NT2/D1 (cell line): ENCODE data around the gene VSIG10L.

Experiments used
- DNase-seq: peaks from one replicate; pipeline ENCODE4 v3.0.0-alpha.2; 2011; ENCODE audit warnings: low read depth, low spot score
- H3K27me3 ChIP-seq: 2 replicates; pipeline ENCODE4 v1.6.0; 2011; ENCODE audit warnings: mild to moderate bottlenecking; ENCODE audit not compliant: insufficient read length, insufficient read depth
- H3K36me3 ChIP-seq: 2 replicates; pipeline ENCODE4 v1.6.1; 2011; ENCODE audit warnings: mild to moderate bottlenecking, low read length, mixed read lengths; ENCODE audit not compliant: insufficient read depth, insufficient read length
- H3K4me1 ChIP-seq: 2 replicates; pipeline ENCODE4 v1.5.1; 2011; ENCODE audit not compliant: insufficient read depth, insufficient read length
- H3K4me3 ChIP-seq: 2 replicates; pipeline ENCODE4 v1.5.1; 2011; ENCODE audit warnings: low read depth; ENCODE audit not compliant: insufficient read length
- H3K9ac ChIP-seq: 2 replicates; pipeline ENCODE4 v1.6.0; 2011; ENCODE audit warnings: low read depth; ENCODE audit not compliant: insufficient read length
- H3K9me3 ChIP-seq: 2 replicates; pipeline ENCODE4 v1.5.1; 2011; ENCODE audit warnings: mild to moderate bottlenecking, low read length; ENCODE audit not compliant: insufficient read depth
- SUZ12 ChIP-seq: IDR thresholded peaks from 2 replicates; pipeline ENCODE4 v1.6.1; 2011; ENCODE audit not compliant: insufficient read length, insufficient read depth; ENCODE audit errors: extremely low read depth
- YY1 ChIP-seq: IDR thresholded peaks from 2 replicates; pipeline ENCODE4 v1.6.1; 2011; ENCODE audit not compliant: insufficient read length, insufficient read depth
- ZNF274 ChIP-seq: IDR thresholded peaks from 2 replicates; pipeline ENCODE4 v1.6.1; 2011; ENCODE audit warnings: mild to moderate bottlenecking, low read depth, low read length

Gene VSIG10L

DNA sequence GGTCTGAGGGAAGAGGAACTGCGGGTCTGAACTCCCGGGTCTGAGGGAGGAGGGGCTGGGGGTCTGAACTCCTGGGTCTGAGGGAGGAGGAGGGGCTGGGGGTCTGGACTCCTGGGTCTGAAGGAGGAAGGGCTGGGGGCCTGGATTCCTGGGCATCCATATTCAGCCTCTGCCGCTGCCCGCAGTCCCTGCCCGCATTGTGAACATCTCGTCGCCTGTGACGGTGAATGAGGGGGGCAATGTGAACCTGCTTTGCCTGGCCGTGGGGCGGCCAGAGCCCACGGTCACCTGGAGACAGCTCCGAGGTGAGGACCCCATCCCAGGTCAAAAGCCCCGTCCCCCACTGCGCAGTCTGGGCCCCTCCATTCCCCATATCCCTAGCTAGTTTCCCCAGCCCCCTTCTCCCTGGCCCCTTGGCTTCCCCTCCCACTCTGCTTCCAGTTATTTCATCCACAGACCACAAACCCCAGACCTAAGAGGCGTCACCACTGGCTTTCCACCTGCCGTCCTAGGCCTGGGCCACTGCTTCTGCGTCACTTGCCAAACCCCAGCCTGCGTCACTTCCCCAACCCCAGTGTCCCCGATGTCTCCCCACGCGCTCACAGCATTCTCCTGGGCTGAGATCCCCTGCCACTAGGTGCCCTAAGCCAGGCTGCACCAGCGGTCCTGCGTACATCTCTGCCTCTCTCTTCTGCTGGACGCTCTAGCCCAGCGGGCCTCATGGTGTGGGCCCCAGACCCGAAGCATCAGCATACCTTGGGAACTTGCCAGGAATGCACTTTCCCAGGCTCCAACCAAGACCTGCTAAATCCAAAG is 16.6 kb downstream of the VSIG10L start:
- Histone ChIP-seq H3K4me1 (peaks cover 5% of the 10 kb centered on the region), H3K27me3 (no peaks in the 10 kb centered on the region), H3K4me3 (no peak overlapping the region), H3K36me3 (peaks cover 5% of the 10 kb centered on the region), H3K9me3 (no peaks in the 10 kb centered on the region), H3K9ac (no peak overlapping the region)
- DNase-seq, result no peak
- TF ChIP-seq ZNF274 (no peak), SUZ12 (no peak), YY1 (no peak)

GRCh38 chr19:51324167-51324481 is 17.8 kb downstream of the VSIG10L start:
- TF ChIP-seq SUZ12 (no peak), ZNF274 (no peak), YY1 (no peak)
- peaks cover 3% of the 10 kb centered on the region for H3K36me3 ChIP-seq
- no peaks in the 10 kb centered on the region for H3K27me3 ChIP-seq
- no peak overlapping the region for H3K4me3 ChIP-seq
- no peaks in the 10 kb centered on the region for H3K9me3 ChIP-seq
- H3K4me1 ChIP-seq, result peaks cover 8% of the 10 kb centered on the region
- H3K9ac ChIP-seq, result no peak overlapping the region
- DNase-seq, result no peak

DNA sequence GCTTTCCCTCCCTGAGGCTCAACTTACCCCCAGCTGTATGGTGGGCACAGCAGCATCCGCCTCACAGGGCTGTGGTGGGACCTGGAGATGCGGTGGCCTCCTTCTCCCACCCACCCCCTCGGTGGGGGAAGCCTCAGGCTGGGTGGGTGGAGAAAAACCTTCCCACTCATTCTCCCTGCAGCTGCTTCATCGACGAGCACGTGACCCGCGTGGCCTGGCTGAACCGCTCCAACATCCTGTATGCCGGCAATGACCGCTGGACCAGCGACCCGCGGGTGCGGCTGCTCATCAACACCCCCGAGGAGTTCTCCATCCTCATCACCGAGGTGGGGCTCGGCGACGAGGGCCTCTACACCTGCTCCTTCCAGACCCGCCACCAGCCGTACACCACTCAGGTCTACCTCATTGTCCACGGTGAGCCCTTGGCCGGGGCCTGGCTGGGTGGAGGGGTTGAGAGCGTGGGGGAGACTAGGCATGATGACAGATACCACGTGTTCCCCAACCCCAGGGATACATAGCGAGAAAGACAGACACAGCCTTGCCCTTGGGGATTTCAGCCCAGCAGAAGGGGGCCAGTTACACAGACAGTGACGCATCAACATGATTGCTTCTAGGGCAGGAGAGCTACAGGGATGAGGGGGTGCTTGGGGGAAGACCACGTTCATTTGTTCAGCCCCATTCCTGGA is 18.3 kb downstream of the VSIG10L start:
- H3K4me3 ChIP-seq, result no peak overlapping the region
- peaks cover 3% of the 10 kb centered on the region for H3K36me3 ChIP-seq
- H3K4me1 ChIP-seq, result peaks cover 8% of the 10 kb centered on the region
- H3K9ac ChIP-seq, result no peak overlapping the region
- H3K9me3 ChIP-seq, result no peaks in the 10 kb centered on the region
- no peak for TF ChIP-seq SUZ12
- no peak for TF ChIP-seq ZNF274
- no peak for TF ChIP-seq YY1
- no peaks in the 10 kb centered on the region for H3K27me3 ChIP-seq
- DNase-seq, result no peak

DNA sequence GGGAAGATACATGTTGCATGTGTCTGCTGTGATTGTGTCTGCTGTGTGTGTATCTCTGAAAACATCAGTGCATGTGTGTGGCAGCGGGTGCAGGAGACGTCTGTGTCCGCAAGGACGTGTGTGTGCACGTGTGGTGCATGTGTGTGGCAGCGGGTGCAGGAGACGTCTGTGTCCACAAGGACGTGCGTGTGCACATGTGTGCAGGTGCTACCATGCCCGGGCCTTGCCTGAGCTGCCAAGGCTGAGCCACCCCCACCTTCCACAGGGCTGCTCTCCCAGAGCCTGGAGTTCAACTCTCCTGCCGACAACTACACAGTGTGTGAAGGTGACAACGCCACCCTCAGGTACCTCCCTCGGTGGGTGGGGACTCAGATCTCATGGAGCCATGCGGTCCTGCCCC is 20.1 kb downstream of the VSIG10L start:
- H3K27me3 ChIP-seq, result no peaks in the 10 kb centered on the region
- no peak overlapping the region for H3K9ac ChIP-seq
- H3K36me3 ChIP-seq, result peaks cover 3% of the 10 kb centered on the region
- no peak overlapping the region for H3K4me3 ChIP-seq
- peaks cover 5% of the 10 kb centered on the region for H3K4me1 ChIP-seq
- no peak for DNase-seq
- TF ChIP-seq SUZ12 (no peak), YY1 (no peak), ZNF274 (no peak)
- no peaks in the 10 kb centered on the region for H3K9me3 ChIP-seq

GRCh38 chr19:51320280-51320657 is 21.7 kb downstream of the VSIG10L start:
- Histone ChIP-seq H3K4me1 (peaks cover 5% of the 10 kb centered on the region), H3K4me3 (no peak overlapping the region), H3K9ac (no peak overlapping the region), H3K36me3 (peaks cover 3% of the 10 kb centered on the region), H3K9me3 (no peaks in the 10 kb centered on the region), H3K27me3 (no peaks in the 10 kb centered on the region)
- no peak for TF ChIP-seq YY1
- TF ChIP-seq ZNF274, result no peak
- no peak for TF ChIP-seq SUZ12
- no peak for DNase-seq

DNA sequence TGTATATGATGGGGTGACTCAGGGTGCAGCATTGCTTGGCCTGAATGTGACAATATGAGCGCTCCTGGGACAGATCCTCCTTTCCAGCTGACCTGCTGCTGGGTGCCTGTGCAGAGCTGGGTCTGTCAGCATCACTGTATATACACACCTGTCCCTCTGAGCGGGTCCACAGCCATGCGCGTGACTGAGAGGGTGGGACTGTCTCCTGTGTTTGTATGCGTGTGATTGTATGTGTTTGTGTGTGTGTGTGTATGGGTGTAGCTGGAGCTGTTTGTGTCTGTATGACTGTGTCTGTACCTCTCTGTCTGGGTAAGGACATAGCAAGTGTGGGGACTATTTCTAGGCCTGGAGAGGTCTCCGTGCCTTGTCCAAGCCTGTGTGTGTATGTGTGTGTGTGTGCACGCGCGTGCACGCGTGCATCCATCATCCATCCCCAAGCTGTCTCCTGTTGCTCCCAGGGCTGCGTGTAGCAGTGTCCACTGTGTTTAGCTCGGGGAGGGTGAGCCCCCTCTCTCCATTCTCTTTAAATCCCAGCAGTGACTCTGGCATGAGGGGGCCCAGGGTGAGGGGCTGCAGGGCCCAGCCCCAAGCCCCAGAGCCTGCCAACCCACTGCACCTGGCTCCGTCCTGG is 22.2 kb downstream of the VSIG10L start:
- TF ChIP-seq YY1, result no peak
- no peak for TF ChIP-seq SUZ12
- TF ChIP-seq ZNF274, result no peak
- no peak overlapping the region for H3K4me3 ChIP-seq
- peaks cover 3% of the 10 kb centered on the region for H3K36me3 ChIP-seq
- H3K9ac ChIP-seq, result no peak overlapping the region
- no peak for DNase-seq
- H3K4me1 ChIP-seq, result peaks cover 5% of the 10 kb centered on the region
- H3K9me3 ChIP-seq, result no peaks in the 10 kb centered on the region
- H3K27me3 ChIP-seq, result no peaks in the 10 kb centered on the region
